Right lobe of liver (tissue), 4 donors: ENCODE data around the gene ZSCAN9.

ENCODE experiments used
- CTCF ChIP-seq, 4 donors: fragments of 200-600 bp in 3 of 4; fragments of 450-650 bp in 1 of 4; IDR thresholded peaks; one replicate each; pipeline versions ENCODE4 v1.5.1 to v1.8.0; 2016 to 2022; ENCODE audit warnings: antibody characterized with exemption in 4 of 4, mild to moderate bottlenecking in 2 of 4
- POLR2A ChIP-seq: fragments of 450-650 bp; IDR thresholded peaks from one replicate; pipeline ENCODE4 v1.6.1; 2017; ENCODE audit warnings: antibody characterized with exemption, mild to moderate bottlenecking
- donor health status: DM: no; HTN: no; CAD: no.
- donor health status: DM: no; HTN: no; CAD: no.
- donor health status: DM: no; HTN: yes; CAD: no.

GRCh38 chr6:28217890-28218289 is 7.2 kb upstream of the ZSCAN9 start:
- TF ChIP-seq POLR2A = no peak
- TF ChIP-seq CTCF (IDR thresholded peaks at IDR 0.05) = no peak
